ENCODE data around the gene TTF1. TPM values are rescaled to one million over a fixed set of nuclear protein-coding genes. Genes with fewer than 3 reads are reported as not detected.

TTF1 gene
- total RNA-seq: 6.8 and 13.8 TPM in 2 replicates

GRCh38 chr9:132406554-132407122, at the start of gene TTF1:
Gene TTF1, minus strand, starts transcription at chr9:132406840. Its CDS starts 4,019 bp downstream, at chr9:132402821.

DNA sequence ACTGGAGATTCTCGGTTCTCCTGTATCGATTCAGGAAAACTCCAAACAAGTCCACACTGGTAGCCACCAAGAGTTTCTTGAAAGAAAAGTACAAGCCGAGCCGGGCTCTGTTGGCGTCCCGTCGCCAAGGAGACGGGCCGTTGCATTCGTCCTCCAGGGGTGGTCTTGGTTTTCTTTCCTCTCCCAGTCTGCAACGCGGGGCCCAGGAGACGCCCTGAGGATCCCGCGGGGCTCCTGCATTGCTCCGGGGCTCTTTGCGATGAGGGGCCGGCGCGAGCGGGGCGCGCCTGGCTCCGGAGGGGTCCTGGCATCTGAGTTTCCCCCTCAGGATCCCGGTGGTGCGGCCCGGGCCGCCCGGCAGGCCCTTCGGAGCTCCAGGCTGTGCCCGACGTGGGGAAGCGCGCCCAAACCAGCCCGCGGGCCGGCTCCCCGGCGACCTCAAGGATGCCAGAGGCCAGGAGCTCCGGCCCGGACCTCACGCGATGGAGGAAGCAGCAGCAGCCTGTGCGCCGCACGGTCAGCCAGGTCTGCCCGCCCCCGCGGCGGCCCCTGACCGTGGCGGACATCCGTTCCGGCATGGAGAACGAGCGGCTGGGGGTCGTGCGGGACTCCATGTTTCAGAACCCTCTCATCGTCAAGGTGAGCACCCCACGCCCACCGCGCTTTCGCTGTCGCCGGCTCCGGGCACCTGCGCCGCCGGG, 3.3 kb upstream of the TTF1 start, which contains the start of gene CFAP77:
Gene CFAP77 (plus strand): TSS at position 384 of the 701 bp plus-strand sequence. CDS start 61 bp downstream, at position 445.

GRCh38 chr9:132354637-132355355, 51.8 kb downstream of the TTF1 start, which contains the start of gene SETX:
Gene SETX, minus strand, starts transcription at chr9:132354986. Its CDS starts 5,558 bp downstream, at chr9:132349428.

Other genes with a start within 250 kb of the TTF1 start
- gene NTNG2, start 244.8 kb downstream of the TTF1 start, total RNA-seq: 2.0 and 4.8 TPM in 2 replicates
- gene SETX, start 51.9 kb downstream of the TTF1 start, total RNA-seq: 72.1 and 77.4 TPM in 2 replicates
- not detected in 2 replicates for gene CFAP77, start 3.4 kb upstream of the TTF1 start, total RNA-seq
- gene BARHL1, start 175.8 kb upstream of the TTF1 start, total RNA-seq: not detected in 2 replicates

All from smooth muscle cell of trachea (primary cell).